ENCODE data around the gene CCDC82.

- TF ChIP-seq POLR2A (IDR thresholded peaks at IDR 0.05) (no peak), EP300 (IDR thresholded peaks at IDR 0.05) (no peak)
- TF ChIP-seq, protein P1, sequence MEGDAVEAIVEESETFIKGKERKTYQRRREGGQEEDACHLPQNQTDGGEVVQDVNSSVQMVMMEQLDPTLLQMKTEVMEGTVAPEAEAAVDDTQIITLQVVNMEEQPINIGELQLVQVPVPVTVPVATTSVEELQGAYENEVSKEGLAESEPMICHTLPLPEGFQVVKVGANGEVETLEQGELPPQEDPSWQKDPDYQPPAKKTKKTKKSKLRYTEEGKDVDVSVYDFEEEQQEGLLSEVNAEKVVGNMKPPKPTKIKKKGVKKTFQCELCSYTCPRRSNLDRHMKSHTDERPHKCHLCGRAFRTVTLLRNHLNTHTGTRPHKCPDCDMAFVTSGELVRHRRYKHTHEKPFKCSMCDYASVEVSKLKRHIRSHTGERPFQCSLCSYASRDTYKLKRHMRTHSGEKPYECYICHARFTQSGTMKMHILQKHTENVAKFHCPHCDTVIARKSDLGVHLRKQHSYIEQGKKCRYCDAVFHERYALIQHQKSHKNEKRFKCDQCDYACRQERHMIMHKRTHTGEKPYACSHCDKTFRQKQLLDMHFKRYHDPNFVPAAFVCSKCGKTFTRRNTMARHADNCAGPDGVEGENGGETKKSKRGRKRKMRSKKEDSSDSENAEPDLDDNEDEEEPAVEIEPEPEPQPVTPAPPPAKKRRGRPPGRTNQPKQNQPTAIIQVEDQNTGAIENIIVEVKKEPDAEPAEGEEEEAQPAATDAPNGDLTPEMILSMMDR (IDR thresholded peaks at IDR 0.05): no peak
Measured at GRCh38 chr11:96333191-96333719, 56.5 kb downstream of the CCDC82 start.
